Left lung (tissue), 10 donors: Measurements from ENCODE around the gene ANTXRL. TPM values are rescaled to one million over a fixed set of nuclear protein-coding genes. Genes with fewer than 3 reads are reported as not detected.
A peak's percentile ranks its signal among the peaks of the same experiment; 100 is the strongest.

Source experiments
- ATAC-seq: fragments of 200-7000 bp; cut with Tn5 transposase; one replicate; pipeline ENCODE4 v1.9.1; 2020; ENCODE audit warnings: moderate library complexity
- DNase-seq, 4 donors: peaks; one replicate each; pipeline ENCODE4 v3.0.0-alpha.2; 2013 to 2020
- H3K27ac ChIP-seq, 2 donors: fragments of 200-600 bp; sonication (generic) in 1 of 2; one replicate each; pipeline versions ENCODE4 v1.5.0 to v1.8.0; 2020 to 2021
- H3K27me3 ChIP-seq, 2 donors: fragments of 200-600 bp; sonication (generic) in 1 of 2; one replicate each; pipeline versions ENCODE4 v1.5.0 to v1.8.0; 2020 to 2021
- H3K36me3 ChIP-seq, 2 donors: fragments of 200-600 bp; sonication (generic) in 1 of 2; one replicate each; pipeline versions ENCODE4 v1.5.0 to v1.8.0; 2020 to 2021
- H3K4me1 ChIP-seq, 2 donors: fragments of 200-600 bp; one replicate each; pipeline ENCODE4 v1.8.0; 2021
- H3K4me3 ChIP-seq, 2 donors: fragments of 200-600 bp; sonication (generic) in 1 of 2; one replicate each; pipeline versions ENCODE4 v1.5.0 to v1.8.0; 2020 to 2021; ENCODE audit warnings: mild to moderate bottlenecking in 1 of 2
- H3K9me3 ChIP-seq, 2 donors: fragments of 200-600 bp; sonication (generic) in 1 of 2; one replicate each; pipeline versions ENCODE4 v1.5.0 to v1.8.0; 2020 to 2021
- CTCF ChIP-seq, 2 donors: fragments of 200-600 bp; sonication (generic) in 1 of 2; IDR thresholded peaks; one replicate each; pipeline versions ENCODE4 v1.5.0 to v1.8.0; 2021; ENCODE audit warnings: antibody characterized with exemption in 2 of 2
- intact Hi-C, 2 donors: fragments of 100-400 bp; cut with DNase I; formaldehyde crosslinking; loops; one replicate each; pipeline versions ENCODE4 v1.11.2 to v1.14.2; 2022
- polyA plus RNA-seq, 6 donors: library from polyadenylated mRNA; unstranded; fragments of 120-200 nt; gene quantifications; one replicate each; pipeline ENCODE4 v1.2.1, GENCODE V29; 2013; ENCODE audit not compliant: insufficient read length in 6 of 6
- total RNA-seq, 2 donors: library from RNA; stranded (reverse); fragmentation: NEBNext Ultra II Directional; extraction: Animal tissue kit (Norgen Biotek cat#: 25700); gene quantifications; one replicate each; pipeline ENCODE4 v1.2.1, GENCODE V29; 2021
- donor health status: DM: no; HTN: yes; CAD: no.
- donor health status: DM: no; HTN: no; CAD: no.

Gene ANTXRL
- total and polyA plus RNA-seq, 8 donors, result not detected

GRCh38 chr10:46283580-46284285 lies 3.1 kb upstream of the ANTXRL start:
- intact Hi-C loops, result loop anchor here in 1 of 2 donors (10.0 kb wide), 1 partner anchor 179 kb away; no protein-coding TSS in a partner anchor
- Histone ChIP-seq H3K27me3 (peaks cover 0 to 20% of the 10 kb centered on the region in 2 donors), H3K36me3 (no peaks in the 10 kb centered on the region), H3K9me3 (no peaks in the 10 kb centered on the region), H3K27ac (no peak overlapping the region), H3K4me1 (peaks cover 0 to 33% of the 10 kb centered on the region in 2 donors), H3K4me3 (peak overlapping the region in 1 of 2 donors; percentile 74)
- ATAC-seq, result no peak
- no peak for DNase-seq
- TF ChIP-seq CTCF (IDR thresholded peaks at IDR 0.05), result no peak

- H3K4me3 ChIP-seq, result peak overlapping the region; percentile 56 to 74
- peaks cover 0 to 34% of the 10 kb centered on the region in 2 donors for H3K4me1 ChIP-seq
- peak overlapping the region; percentile 60 to 91 for H3K27ac ChIP-seq
- peaks cover 0 to 20% of the 10 kb centered on the region in 2 donors for H3K27me3 ChIP-seq
- no peak for TF ChIP-seq CTCF (IDR thresholded peaks at IDR 0.05)
- DNase-seq (peak; percentile 85 to 99 (median 88)), ATAC-seq (peak; percentile 92)
- no peaks in the 10 kb centered on the region for H3K36me3 ChIP-seq
- intact Hi-C loops, result loop anchor here in 1 of 2 donors (10.0 kb wide), 1 partner anchor 180 kb away; no protein-coding TSS in a partner anchor
- no peaks in the 10 kb centered on the region for H3K9me3 ChIP-seq
These were observed 2.2 kb upstream of the ANTXRL start for GRCh38 chr10:46284286-46285229.

- Histone ChIP-seq H3K4me3 (peak overlapping the region; percentile 56 to 74), H3K27me3 (peaks cover 0 to 20% of the 10 kb centered on the region in 2 donors), H3K27ac (peak overlapping the region in 1 of 2 donors; percentile 91), H3K36me3 (no peaks in the 10 kb centered on the region), H3K9me3 (no peaks in the 10 kb centered on the region), H3K4me1 (peaks cover 0 to 34% of the 10 kb centered on the region in 2 donors)
- no peak for TF ChIP-seq CTCF (IDR thresholded peaks at IDR 0.05)
- ATAC-seq, result no peak
- DNase-seq, result no peak
- intact Hi-C loops, result loop anchor here in 1 of 2 donors (10.0 kb wide), 1 partner anchor 180 kb away; no protein-coding TSS in a partner anchor
These were observed 1.5 kb upstream of the ANTXRL start for GRCh38 chr10:46285300-46285699.

GRCh38 chr10:46285966-46286620 lies 704 bp upstream of the ANTXRL start:
- peaks cover 0 to 20% of the 10 kb centered on the region in 2 donors for H3K27me3 ChIP-seq
- no peak overlapping the region for H3K27ac ChIP-seq
- H3K36me3 ChIP-seq, result no peaks in the 10 kb centered on the region
- intact Hi-C loops, result loop anchor here in 1 of 2 donors (10.0 kb wide), 1 partner anchor 181 kb away; no protein-coding TSS in a partner anchor
- H3K9me3 ChIP-seq, result no peaks in the 10 kb centered on the region
- H3K4me3 ChIP-seq, result no peak overlapping the region
- DNase-seq, result no peak
- no peak for TF ChIP-seq CTCF (IDR thresholded peaks at IDR 0.05)
- H3K4me1 ChIP-seq, result peaks cover 0 to 34% of the 10 kb centered on the region in 2 donors
- no peak for ATAC-seq
